ENCODE data around the gene TNS3. TPM values are rescaled to one million over a fixed set of nuclear protein-coding genes. Genes with fewer than 3 reads are reported as not detected.
"Not testable (repeated sequence)": the region's sequence is repeated elsewhere in the genome, so short reads cannot be mapped to it uniquely, and the experiment has no call there.

Gene TNS3
- total RNA-seq, 4 donors from 2014 or later, result 34.6 to 52.5 (median 48.6) TPM

GRCh38 chr7:47586925-47587324 is 5.0 kb upstream of the TNS3 start:
- H3K27me3 ChIP-seq, result no peaks in the 10 kb centered on the region
- H3K36me3 ChIP-seq, result no peaks in the 10 kb centered on the region
- H3K4me1 ChIP-seq, result peaks cover 3 to 47% (median 41%) of the 10 kb centered on the region in 4 donors
- no peak for DNase-seq (ENCODE audit: extremely low spot score)
- no peak for TF ChIP-seq POLR2AphosphoS5 (IDR thresholded peaks at IDR 0.05)
- TF ChIP-seq CTCF (IDR thresholded peaks at IDR 0.05), result no peak
- no peak for TF ChIP-seq EP300 (IDR thresholded peaks at IDR 0.05)
- TF ChIP-seq POLR2A (IDR thresholded peaks at IDR 0.05; ENCODE audit: low read depth), result no peak
- WGBS, result 76% methylated on average over 3 of the region's 3 CpGs
- H3K27ac ChIP-seq (replicated peaks in 1 of 4), result no peak overlapping the region
- intact Hi-C loops (cut with DNase I), result no loop called here
- H3K4me3 ChIP-seq, result no peak overlapping the region
- H3K9me3 ChIP-seq, result no peaks in the 10 kb centered on the region

GRCh38 chr7:47586161-47586670 is 4.3 kb upstream of the TNS3 start:
- DNase-seq (ENCODE audit: extremely low spot score); H3K4me3 ChIP-seq; H3K36me3 ChIP-seq; intact Hi-C loops (cut with DNase I); H3K27ac ChIP-seq (replicated peaks in 1 of 4); H3K27me3 ChIP-seq; H3K9me3 ChIP-seq: not testable (repeated sequence)
- peaks cover 1 to 47% (median 37%) of the 10 kb centered on the region in 4 donors for H3K4me1 ChIP-seq
- WGBS, result 80% methylated on average over 7 of the region's 7 CpGs

- no peaks in the 10 kb centered on the region for H3K36me3 ChIP-seq
- H3K9me3 ChIP-seq, result no peaks in the 10 kb centered on the region
- no peak overlapping the region for H3K4me3 ChIP-seq
- no peaks in the 10 kb centered on the region for H3K27me3 ChIP-seq
- TF ChIP-seq POLR2A (IDR thresholded peaks at IDR 0.05; ENCODE audit: low read depth), result no peak
- TF ChIP-seq POLR2AphosphoS5 (IDR thresholded peaks at IDR 0.05), result no peak
- no peak for TF ChIP-seq EP300 (IDR thresholded peaks at IDR 0.05)
- TF ChIP-seq CTCF (IDR thresholded peaks at IDR 0.05), result no peak
- 82% methylated on average over 2 of the region's 2 CpGs for WGBS
- H3K4me1 ChIP-seq, result peaks cover 18 to 53% (median 46%) of the 10 kb centered on the region in 4 donors
- intact Hi-C loops (cut with DNase I), result no loop called here
- no peak for DNase-seq (ENCODE audit: extremely low spot score)
- H3K27ac ChIP-seq (replicated peaks in 1 of 4), result no peak overlapping the region
Observed at GRCh38 chr7:47584536-47584895, 2.6 kb upstream of the TNS3 start.

DNA sequence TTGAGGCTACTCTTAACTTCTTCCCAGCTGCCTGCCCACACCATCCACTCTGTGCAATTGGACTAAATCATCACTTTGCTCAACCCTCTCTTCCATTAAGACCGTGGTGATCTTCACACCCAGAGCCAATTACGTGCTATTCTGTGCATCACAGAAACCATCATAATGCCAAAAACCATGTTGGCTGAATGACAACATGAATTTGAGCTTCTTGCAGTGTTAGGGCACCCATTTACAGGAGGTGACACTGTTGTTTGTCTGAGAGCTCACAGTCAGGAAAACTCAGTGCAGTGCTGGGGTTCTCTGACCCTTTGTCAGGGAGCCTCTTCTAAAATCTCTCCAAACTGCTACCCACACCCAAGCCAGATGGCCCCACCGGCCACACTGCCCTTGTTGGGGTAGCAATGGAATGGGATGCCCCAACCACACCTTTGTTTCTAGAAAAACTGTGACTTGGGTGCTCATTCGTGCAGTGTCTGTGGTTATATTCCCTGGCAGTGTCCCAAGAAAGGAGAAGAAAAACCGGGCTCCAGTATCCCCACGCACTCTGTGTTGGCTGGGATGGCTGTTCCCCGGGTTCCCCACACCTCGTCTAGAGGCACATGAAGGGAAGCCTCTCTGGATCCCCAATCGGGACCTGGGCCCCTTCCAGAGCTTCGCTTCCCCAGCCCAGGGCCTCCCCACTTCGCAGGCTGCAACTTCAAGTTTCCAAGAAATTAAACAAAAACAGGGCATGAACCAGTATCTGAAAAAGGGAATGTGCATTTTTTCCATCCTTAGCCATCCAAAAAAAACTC is 2.0 kb upstream of the TNS3 start:
- no peak for TF ChIP-seq POLR2AphosphoS5 (IDR thresholded peaks at IDR 0.05)
- TF ChIP-seq CTCF (IDR thresholded peaks at IDR 0.05), result no peak
- no peak for TF ChIP-seq POLR2A (IDR thresholded peaks at IDR 0.05; ENCODE audit: low read depth)
- no peak for TF ChIP-seq EP300 (IDR thresholded peaks at IDR 0.05)
- no peaks in the 10 kb centered on the region for H3K36me3 ChIP-seq
- WGBS, result 86% methylated on average over 9 of the region's 11 CpGs
- H3K27ac ChIP-seq (replicated peaks in 1 of 4), result no peak overlapping the region
- intact Hi-C loops (cut with DNase I), result no loop called here
- no peaks in the 10 kb centered on the region for H3K9me3 ChIP-seq
- peaks cover 24 to 53% (median 50%) of the 10 kb centered on the region in 4 donors for H3K4me1 ChIP-seq
- no peak for DNase-seq (ENCODE audit: extremely low spot score)
- H3K4me3 ChIP-seq, result no peak overlapping the region
- H3K27me3 ChIP-seq, result no peaks in the 10 kb centered on the region

GRCh38 chr7:47582764-47583738 is 1.1 kb upstream of the TNS3 start:
- H3K36me3 ChIP-seq, result no peaks in the 10 kb centered on the region
- peak overlapping the region in 1 of 4 donors; percentile 80 for H3K27ac ChIP-seq (replicated peaks in 1 of 4)
- DNase-seq (ENCODE audit: extremely low spot score), result no peak
- intact Hi-C loops (cut with DNase I), result no loop called here
- peaks cover 33 to 62% (median 59%) of the 10 kb centered on the region in 4 donors for H3K4me1 ChIP-seq
- 85% methylated on average over 15 of the region's 15 CpGs for WGBS
- TF ChIP-seq POLR2A (IDR thresholded peaks at IDR 0.05; ENCODE audit: low read depth) (no peak), EP300 (IDR thresholded peaks at IDR 0.05) (no peak), CTCF (IDR thresholded peaks at IDR 0.05) (no peak), POLR2AphosphoS5 (IDR thresholded peaks at IDR 0.05) (no peak)
- H3K9me3 ChIP-seq, result no peaks in the 10 kb centered on the region
- peak overlapping the region in 1 of 4 donors; percentile 85 for H3K4me3 ChIP-seq
- H3K27me3 ChIP-seq, result no peaks in the 10 kb centered on the region
